HEK293T (cell line): ENCODE measurements around the gene TTC12.

Experiments used
- CTCF ChIA-PET: fragments of 350-600 bp; formaldehyde crosslinking; extraction: SDS; loops from one replicate; lab custom pipeline; 2021; ENCODE audit warnings: antibody characterized with exemption, inconsistent platforms; lab: Yijun Ruan, JAX
- POLR2A ChIA-PET: fragments of 350-600 bp; formaldehyde crosslinking; extraction: SDS; loops from one replicate; lab custom pipeline; 2020; ENCODE audit warnings: antibody characterized with exemption, inconsistent platforms; lab: Yijun Ruan, JAX
- DNase-seq: peaks from one replicate; pipeline ENCODE4 v3.0.0; 2012; ENCODE audit warnings: mixed read lengths; ENCODE audit errors: extremely low spot score
- ARNT ChIP-seq: fragments of 450-650 bp; IDR thresholded peaks from 2 replicates; pipeline ENCODE4 v1.6.1; 2017; ENCODE audit warnings: mild to moderate bottlenecking
- BHLHE40 ChIP-seq: fragments of 450-650 bp; IDR thresholded peaks from 2 replicates; pipeline ENCODE4 v1.6.1; 2016; ENCODE audit warnings: mild to moderate bottlenecking, moderate library complexity, borderline replicate concordance
- CTBP1 ChIP-seq: fragments of 450-650 bp; IDR thresholded peaks from 2 replicates; pipeline ENCODE4 v1.6.1; 2016; ENCODE audit warnings: borderline replicate concordance
- ELF4 ChIP-seq: fragments of 450-650 bp; IDR thresholded peaks from 2 replicates; pipeline ENCODE4 v1.6.1; 2017; ENCODE audit warnings: antibody characterized with exemption
- FOXA1 ChIP-seq: fragments of 450-650 bp; IDR thresholded peaks from 2 replicates; pipeline ENCODE4 v1.6.1; 2016; ENCODE audit warnings: mild to moderate bottlenecking
- FOXK2 ChIP-seq: fragments of 450-650 bp; IDR thresholded peaks from 2 replicates; pipeline ENCODE4 v1.6.1; 2016; ENCODE audit warnings: mild to moderate bottlenecking
- FOXM1 ChIP-seq: fragments of 450-650 bp; IDR thresholded peaks from 2 replicates; pipeline ENCODE4 v1.6.1; 2017; ENCODE audit warnings: mild to moderate bottlenecking, borderline replicate concordance
- HDGF ChIP-seq: fragments of 450-650 bp; IDR thresholded peaks from 2 replicates; pipeline ENCODE4 v1.6.1; 2017; ENCODE audit warnings: antibody characterized with exemption, borderline replicate concordance
- L3MBTL2 ChIP-seq: fragments of 450-650 bp; conservative IDR thresholded peaks from 2 replicates; pipeline ENCODE4 v1.6.1; 2016; ENCODE audit warnings: mild to moderate bottlenecking
- LEF1 ChIP-seq: fragments of 450-650 bp; IDR thresholded peaks from 2 replicates; pipeline ENCODE4 v1.6.1; 2017; ENCODE audit warnings: mild to moderate bottlenecking, borderline replicate concordance
- NFRKB ChIP-seq: fragments of 450-650 bp; IDR thresholded peaks from 2 replicates; pipeline ENCODE4 v1.6.1; 2016; ENCODE audit warnings: mild to moderate bottlenecking, moderate library complexity
- PKNOX1 ChIP-seq: fragments of 450-650 bp; IDR thresholded peaks from 2 replicates; pipeline ENCODE4 v1.6.1; 2016
- SP1 ChIP-seq: fragments of 450-650 bp; IDR thresholded peaks from 2 replicates; pipeline ENCODE4 v1.6.1; 2017
- SUZ12 ChIP-seq: fragments of 450-650 bp; IDR thresholded peaks from 2 replicates; pipeline ENCODE4 v1.6.1; 2016; ENCODE audit warnings: mild to moderate bottlenecking
- TARDBP ChIP-seq: fragments of 450-650 bp; IDR thresholded peaks from 2 replicates; pipeline ENCODE4 v1.6.1; 2016
- ZNF384 ChIP-seq: fragments of 450-650 bp; IDR thresholded peaks from 2 replicates; pipeline ENCODE4 v1.6.1; 2016

The TTC12 gene

GRCh38 chr11:113385749-113386148 is 71.4 kb downstream of the TTC12 start:
- TF ChIP-seq FOXM1 = no peak
- no peak for DNase-seq
- CTCF ChIA-PET = no interaction called here
- POLR2A ChIA-PET = no interaction called here

GRCh38 chr11:113386866-113387265 is 72.5 kb downstream of the TTC12 start:
- ChIA-PET CTCF (no interaction called here), POLR2A (no interaction called here)
- DNase-seq = no peak
- TF ChIP-seq CTBP1 = no peak
- TF ChIP-seq FOXK2 = no peak
- no peak for TF ChIP-seq HDGF
- TF ChIP-seq PKNOX1 = no peak
- TF ChIP-seq FOXA1 = no peak
- TF ChIP-seq SUZ12 = no peak
- no peak for TF ChIP-seq TARDBP
- no peak for TF ChIP-seq ARNT
- no peak for TF ChIP-seq ELF4
- TF ChIP-seq FOXM1 = no peak
- TF ChIP-seq ZNF384 = no peak
- no peak for TF ChIP-seq L3MBTL2
- TF ChIP-seq BHLHE40 = no peak
- no peak for TF ChIP-seq LEF1
- TF ChIP-seq NFRKB = no peak
- TF ChIP-seq SP1 = no peak

- CTCF ChIA-PET = no interaction called here
- DNase-seq = no peak
- TF ChIP-seq NFRKB = no peak
- no peak for TF ChIP-seq LEF1
- no peak for TF ChIP-seq FOXK2
- no peak for TF ChIP-seq FOXM1
- TF ChIP-seq HDGF = no peak
- TF ChIP-seq ZNF384 = no peak
- TF ChIP-seq L3MBTL2 = no peak
- no peak for TF ChIP-seq TARDBP
- TF ChIP-seq BHLHE40 = no peak
- TF ChIP-seq PKNOX1 = no peak
- no peak for TF ChIP-seq FOXA1
- TF ChIP-seq CTBP1 = no peak
- TF ChIP-seq SP1 = no peak
- TF ChIP-seq ARNT = no peak
- no peak for TF ChIP-seq ELF4
- POLR2A ChIA-PET = no interaction called here
Observed at GRCh38 chr11:113387605-113388211, 73.3 kb downstream of the TTC12 start, which contains the start of gene ANKK1. Gene ANKK1, plus strand, starts transcription at chr11:113387779. Its CDS starts 106 bp downstream, at chr11:113387885.

GRCh38 chr11:113389272-113389671 is 74.9 kb downstream of the TTC12 start:
- ChIA-PET POLR2A (no interaction called here), CTCF (no interaction called here)
- TF ChIP-seq HDGF = no peak
- no peak for TF ChIP-seq CTBP1
- TF ChIP-seq NFRKB = no peak
- TF ChIP-seq BHLHE40 = no peak
- TF ChIP-seq SUZ12 = no peak
- TF ChIP-seq L3MBTL2 = no peak
- no peak for TF ChIP-seq LEF1
- TF ChIP-seq FOXA1 = no peak
- TF ChIP-seq FOXM1 = no peak
- no peak for TF ChIP-seq TARDBP
- TF ChIP-seq ARNT = no peak
- DNase-seq = no peak

- no peak for TF ChIP-seq PKNOX1
- no peak for TF ChIP-seq FOXM1
- no peak for TF ChIP-seq NFRKB
- no peak for TF ChIP-seq SUZ12
- no peak for TF ChIP-seq TARDBP
- no peak for TF ChIP-seq ELF4
- TF ChIP-seq ARNT = no peak
- no peak for TF ChIP-seq HDGF
- no peak for TF ChIP-seq FOXK2
- no peak for TF ChIP-seq CTBP1
- TF ChIP-seq FOXA1 = no peak
- TF ChIP-seq ZNF384 = no peak
- no peak for TF ChIP-seq L3MBTL2
- TF ChIP-seq BHLHE40 = no peak
- no peak for TF ChIP-seq SP1
- no peak for TF ChIP-seq LEF1
- DNase-seq = no peak
- ChIA-PET CTCF (no interaction called here), POLR2A (no interaction called here)
Observed at GRCh38 chr11:113392236-113392921, 78.0 kb downstream of the TTC12 start.

- POLR2A ChIA-PET = no interaction called here
- DNase-seq = no peak
- TF ChIP-seq LEF1 = no peak
- TF ChIP-seq ELF4 = no peak
- TF ChIP-seq L3MBTL2 = no peak
- no peak for TF ChIP-seq FOXA1
- TF ChIP-seq FOXM1 = no peak
- TF ChIP-seq TARDBP = no peak
- no peak for TF ChIP-seq ARNT
- TF ChIP-seq SUZ12 = no peak
- TF ChIP-seq CTBP1 = no peak
- TF ChIP-seq PKNOX1 = no peak
- TF ChIP-seq ZNF384 = no peak
- TF ChIP-seq NFRKB = no peak
- TF ChIP-seq FOXK2 = no peak
- no peak for TF ChIP-seq SP1
- CTCF ChIA-PET = no interaction called here
Observed at GRCh38 chr11:113393501-113393985, 79.2 kb downstream of the TTC12 start.
